Measurements from ENCODE around the gene HK1.
"Not testable (repeated sequence)": the region's sequence is repeated elsewhere in the genome, so short reads cannot be mapped to it uniquely, and the experiment has no call there.

HK1 gene

GRCh38 chr10:69422676-69423075 is 144.4 kb downstream of the HK1 start:
- no peak for DNase-seq (ENCODE audit: low read depth)

GRCh38 chr10:69425041-69425440 is 146.7 kb downstream of the HK1 start:
- DNase-seq (ENCODE audit: low read depth) = no peak

GRCh38 chr10:69425511-69426298 is 147.4 kb downstream of the HK1 start:
- no peak for DNase-seq (ENCODE audit: low read depth)

- no peak for DNase-seq (ENCODE audit: low read depth)
Observed at GRCh38 chr10:69426376-69426727, 148.1 kb downstream of the HK1 start.

- no peak for DNase-seq (ENCODE audit: low read depth)
Observed at GRCh38 chr10:69428165-69428564, 149.9 kb downstream of the HK1 start.

- DNase-seq (ENCODE audit: low read depth) = no peak
Observed at GRCh38 chr10:69434169-69434568, 155.9 kb downstream of the HK1 start.

GRCh38 chr10:69434926-69435325 is 156.6 kb downstream of the HK1 start:
- DNase-seq (ENCODE audit: low read depth) = no peak

GRCh38 chr10:69435966-69436520 is 157.7 kb downstream of the HK1 start:
- no peak for DNase-seq (ENCODE audit: low read depth)

- DNase-seq (ENCODE audit: low read depth) = no peak
Observed at GRCh38 chr10:69437321-69438259, 159.3 kb downstream of the HK1 start.

GRCh38 chr10:69438536-69439349 is 160.4 kb downstream of the HK1 start:
- DNase-seq (ENCODE audit: low read depth) = no peak

GRCh38 chr10:69439350-69439739 is 161.0 kb downstream of the HK1 start:
- no peak for DNase-seq (ENCODE audit: low read depth)

- no peak for DNase-seq (ENCODE audit: low read depth)
Observed at GRCh38 chr10:69439813-69440506, 161.7 kb downstream of the HK1 start.

- DNase-seq (ENCODE audit: low read depth) = no peak
Observed at GRCh38 chr10:69443354-69443753, 165.1 kb downstream of the HK1 start.

GRCh38 chr10:69445041-69445440 is 166.7 kb downstream of the HK1 start:
- no peak for DNase-seq (ENCODE audit: low read depth)

GRCh38 chr10:69446229-69446628 is 167.9 kb downstream of the HK1 start:
- DNase-seq (ENCODE audit: low read depth) = no peak

GRCh38 chr10:69446650-69447151 is 168.4 kb downstream of the HK1 start:
- no peak for DNase-seq (ENCODE audit: low read depth)

GRCh38 chr10:69449841-69450240 is 171.5 kb downstream of the HK1 start:
- no peak for DNase-seq (ENCODE audit: low read depth)

- DNase-seq (ENCODE audit: low read depth) = not testable (repeated sequence)
Observed at GRCh38 chr10:69450395-69450794, 172.1 kb downstream of the HK1 start.

- no peak for DNase-seq (ENCODE audit: low read depth)
Observed at GRCh38 chr10:69451209-69451783, 173.0 kb downstream of the HK1 start, which contains the start of gene TSPAN15. TSPAN15 (plus strand) TSS chr10:69451465; CDS start chr10:69451595, 130 bp downstream.
